GM21526 (cell line): ENCODE data around the gene ZNF804B.

Experiments used
- ATAC-seq: cut with Tn5 transposase; IDR thresholded peaks from one replicate; pipeline ENCODE4 v1.9.1; 2021; ENCODE audit warnings: moderate library complexity; ENCODE audit not compliant: unreplicated experiment, low FRiP score

Gene ZNF804B

DNA sequence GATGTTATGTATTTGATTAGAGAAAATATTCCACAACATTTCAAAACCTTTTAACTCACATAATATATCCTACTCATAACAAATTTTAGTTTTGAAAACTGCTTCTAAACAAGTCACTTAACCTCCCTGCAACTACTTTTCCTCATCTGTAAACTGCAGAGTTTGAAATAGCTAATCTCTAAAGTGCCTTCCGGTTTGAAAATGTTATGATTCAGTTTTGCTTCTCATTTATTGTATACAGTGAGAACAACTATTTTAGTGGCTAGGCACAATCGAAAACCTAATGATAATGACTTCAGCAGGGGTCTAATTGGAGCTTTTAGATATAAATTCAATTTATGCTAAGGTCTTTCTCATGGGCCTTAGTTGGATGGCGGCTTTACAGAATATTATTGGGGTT lies 66.7 kb downstream of the ZNF804B start:
- ATAC-seq = no peak

DNA sequence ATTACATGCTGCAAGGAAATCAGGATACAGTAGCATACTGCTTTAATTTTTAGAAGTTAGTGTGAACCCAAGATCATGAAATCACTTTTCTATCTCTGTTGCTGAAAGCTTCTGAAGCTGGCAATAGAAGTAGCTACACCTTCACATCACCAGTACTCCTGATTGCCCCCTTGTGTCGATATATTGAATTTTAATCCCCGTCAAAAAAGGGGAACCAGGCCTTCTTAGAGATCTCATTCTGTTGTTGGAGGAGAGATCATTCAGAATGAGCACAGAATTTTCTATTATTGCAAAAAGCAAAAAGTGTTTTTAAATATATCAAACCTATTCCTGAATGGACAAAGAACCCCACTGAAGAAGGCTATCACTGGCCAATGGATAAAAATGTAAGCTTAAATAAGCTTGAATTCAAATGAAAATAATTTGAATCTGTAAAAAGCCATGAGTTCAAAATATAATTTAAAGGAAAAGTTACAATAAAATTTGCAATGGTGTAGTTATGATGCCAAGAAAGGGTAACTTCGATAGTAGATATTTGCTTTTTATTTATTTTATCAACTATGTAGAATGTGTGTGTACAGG lies 75.7 kb downstream of the ZNF804B start:
- ATAC-seq = peak; percentile 96

DNA sequence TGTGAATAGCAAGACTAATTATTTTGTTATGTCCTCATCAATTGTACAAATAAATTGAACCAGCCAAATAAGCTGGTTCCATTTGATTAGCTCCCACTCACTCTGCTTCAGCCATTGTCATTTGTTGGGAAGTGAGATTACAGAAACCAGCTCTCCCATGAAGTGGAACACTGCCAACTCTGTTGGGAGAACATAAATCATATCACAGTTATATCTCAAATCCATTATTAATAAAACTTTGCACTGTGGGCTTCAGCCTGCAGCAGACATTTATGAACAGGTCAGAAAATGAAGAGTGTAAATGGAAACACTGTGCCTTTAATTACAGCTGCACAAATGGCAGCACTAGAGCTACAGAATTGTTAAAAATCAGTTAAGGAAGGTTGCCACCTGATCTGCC lies 82.7 kb downstream of the ZNF804B start:
- ATAC-seq = no peak

DNA sequence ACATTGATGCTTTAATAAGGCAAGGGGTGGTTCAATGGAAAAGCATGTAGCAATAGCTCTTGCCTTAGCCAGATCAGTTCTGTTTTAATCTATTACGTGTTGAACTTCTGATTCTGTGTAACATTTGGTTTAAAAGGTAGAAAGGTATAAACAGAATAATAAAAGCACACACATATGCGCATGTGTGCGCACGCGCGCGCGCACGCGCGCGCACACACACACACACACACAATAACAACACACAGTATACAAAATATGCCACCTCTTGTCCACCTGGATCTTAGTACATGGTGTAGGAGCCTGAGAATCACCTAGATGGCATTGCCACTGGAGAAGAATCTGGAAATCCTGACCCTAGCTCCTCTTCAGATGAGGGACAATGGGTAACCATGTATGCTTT lies 85.6 kb downstream of the ZNF804B start:
- no peak for ATAC-seq

DNA sequence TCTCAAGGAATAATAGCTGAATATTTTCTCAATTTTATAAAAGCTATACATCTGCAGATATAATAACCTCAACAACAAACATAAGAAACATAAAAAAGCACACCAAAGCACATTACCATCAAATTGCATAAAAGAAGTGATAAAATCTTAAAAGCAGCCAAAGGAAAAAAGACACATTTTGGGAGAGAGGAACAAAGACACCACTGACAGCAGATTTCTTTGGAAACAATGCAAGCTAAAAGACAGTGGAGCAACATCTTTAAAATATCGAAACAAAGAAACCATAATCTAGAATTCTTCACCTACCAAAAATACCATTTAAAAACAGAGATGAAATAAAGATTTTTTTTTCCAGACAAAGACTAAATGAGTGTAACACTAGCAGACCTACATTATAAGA lies 91.7 kb downstream of the ZNF804B start:
- ATAC-seq = no peak

DNA sequence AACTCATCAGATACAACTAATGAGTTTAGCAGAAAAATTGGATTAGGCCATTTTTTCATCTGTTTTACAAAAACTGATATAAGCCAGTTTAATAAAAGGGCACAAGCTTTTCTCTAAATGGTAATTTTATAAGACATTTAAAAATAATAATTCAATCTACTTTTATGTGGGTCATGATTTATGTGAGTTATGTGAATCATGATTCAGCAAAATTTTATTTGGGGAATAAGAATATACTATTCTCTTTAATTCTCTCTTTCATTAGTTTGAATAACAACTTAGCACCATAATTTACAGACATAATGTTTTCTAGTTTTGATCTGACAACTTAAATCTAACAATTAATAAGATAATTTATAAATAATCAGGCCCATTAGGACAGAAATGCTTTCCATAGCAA lies 99.8 kb downstream of the ZNF804B start:
- no peak for ATAC-seq

DNA sequence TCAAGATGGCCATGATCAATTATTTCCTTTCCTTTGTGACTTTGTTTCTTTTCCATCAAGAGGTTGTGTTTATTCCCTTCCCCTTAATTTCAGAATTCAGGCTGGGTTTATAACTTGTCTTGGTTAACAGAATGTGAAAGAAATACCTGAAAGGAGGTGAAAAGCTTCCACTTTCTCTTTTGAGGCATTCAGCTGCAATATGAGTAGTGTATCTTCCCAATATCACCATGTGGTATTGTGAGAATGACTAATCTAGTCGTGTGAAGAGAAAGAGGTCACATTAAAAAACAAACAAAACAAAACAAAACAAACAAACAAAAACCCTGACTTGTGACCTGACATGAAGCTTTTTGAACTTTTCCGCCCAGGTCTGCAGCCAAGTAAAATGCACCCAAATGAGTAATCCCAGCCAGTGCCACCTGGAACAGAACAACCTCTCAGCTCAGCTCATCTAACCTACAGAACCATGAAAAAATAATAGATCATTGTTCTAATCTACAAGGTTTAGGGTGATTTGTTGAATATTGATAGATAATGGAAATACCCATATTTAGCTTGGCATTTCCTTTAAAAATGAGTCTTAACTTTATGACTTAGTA lies 106.9 kb downstream of the ZNF804B start:
- no peak for ATAC-seq

DNA sequence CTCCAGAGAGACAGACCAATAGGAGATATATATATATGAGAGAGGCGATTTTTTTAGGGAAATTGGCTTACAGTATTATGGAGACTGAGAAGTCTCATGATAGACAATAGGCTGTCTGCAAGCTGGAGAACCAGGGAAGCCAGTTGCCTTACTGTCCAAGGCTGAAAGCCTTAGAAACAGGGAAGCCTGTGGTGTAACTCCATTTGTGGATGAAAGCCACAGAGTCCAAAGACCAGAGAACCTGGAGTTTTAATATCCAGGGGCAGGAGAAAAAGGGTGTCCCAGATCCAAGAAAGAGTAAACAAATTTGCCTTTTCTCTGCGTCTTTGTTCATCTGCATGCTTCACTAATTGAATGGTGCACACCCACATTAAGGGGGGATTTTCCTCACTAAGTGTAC lies 107.7 kb downstream of the ZNF804B start:
- no peak for ATAC-seq

DNA sequence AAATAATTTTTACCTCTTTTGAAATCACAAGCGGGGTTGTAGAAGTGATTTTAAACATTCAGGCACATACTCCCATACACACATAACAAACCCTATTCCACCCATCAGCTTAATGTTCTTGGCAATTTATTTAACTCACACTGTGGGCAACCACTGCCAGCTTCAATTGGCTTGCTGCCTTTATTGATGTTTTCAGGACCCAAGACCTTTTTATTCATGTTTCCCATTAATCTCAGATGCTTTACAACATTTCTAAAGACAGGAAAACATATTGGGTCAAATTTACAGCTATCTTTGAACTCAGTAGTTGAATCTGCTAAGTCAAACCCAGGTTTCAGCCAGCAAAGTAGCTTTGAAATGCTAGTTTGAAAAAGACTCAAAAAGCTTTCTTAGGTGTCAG lies 109.0 kb downstream of the ZNF804B start:
- no peak for ATAC-seq

DNA sequence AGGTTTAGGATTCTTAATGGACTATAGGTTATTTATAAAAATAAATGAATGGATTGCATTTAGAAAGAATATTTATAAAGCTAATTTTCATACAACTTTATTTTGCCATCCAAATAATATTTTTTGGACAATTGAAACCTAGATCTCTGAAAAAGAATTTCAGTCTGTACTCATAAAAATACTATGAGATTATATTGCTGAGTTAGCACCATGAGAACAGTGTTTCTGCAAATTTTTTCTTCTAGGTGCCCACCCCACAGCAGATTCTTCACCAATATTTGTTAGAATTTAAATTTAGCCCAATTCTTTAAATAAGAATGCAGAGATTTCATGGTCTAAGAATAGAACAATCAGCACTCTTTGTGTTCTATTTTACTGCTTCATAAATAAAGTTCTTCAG lies 121.6 kb downstream of the ZNF804B start:
- no peak for ATAC-seq

DNA sequence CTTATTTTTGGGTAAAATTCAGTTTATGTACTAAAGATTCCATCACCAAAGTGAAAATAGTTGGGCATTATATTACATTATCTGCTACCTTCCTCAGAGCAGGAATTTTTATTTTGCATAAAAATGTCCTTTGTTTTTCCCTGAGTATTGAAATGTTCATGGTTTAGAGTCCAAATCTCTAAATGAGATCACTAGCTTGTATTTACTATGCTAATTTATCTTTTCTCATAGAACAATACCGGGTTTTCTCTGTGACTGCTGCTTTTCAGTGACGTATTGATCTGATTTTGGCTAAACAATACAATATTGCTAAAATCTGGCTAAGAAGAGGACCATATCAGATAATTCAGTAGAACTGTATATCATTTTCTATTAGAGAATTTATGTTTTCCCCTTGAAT lies 125.6 kb downstream of the ZNF804B start:
- ATAC-seq = no peak

DNA sequence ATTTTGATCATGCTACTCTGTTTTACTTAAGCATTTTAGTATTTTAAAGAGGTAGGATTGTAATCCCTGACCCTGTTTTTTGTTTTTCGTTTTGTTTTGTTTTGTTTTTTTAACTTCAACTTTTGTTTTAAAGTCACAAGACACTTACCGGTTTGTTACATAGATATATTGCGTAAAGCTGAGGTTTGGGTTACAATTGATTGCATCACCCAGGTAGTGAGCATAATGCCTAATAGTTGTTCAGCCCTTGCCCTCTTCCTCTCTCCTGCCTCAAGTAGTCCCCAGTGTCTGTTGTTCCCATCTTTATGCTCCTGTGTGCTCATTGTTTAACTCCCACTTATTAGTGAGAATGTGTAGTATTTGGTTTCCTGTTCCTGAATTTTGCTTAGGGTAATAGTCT lies 129.2 kb downstream of the ZNF804B start:
- no peak for ATAC-seq

DNA sequence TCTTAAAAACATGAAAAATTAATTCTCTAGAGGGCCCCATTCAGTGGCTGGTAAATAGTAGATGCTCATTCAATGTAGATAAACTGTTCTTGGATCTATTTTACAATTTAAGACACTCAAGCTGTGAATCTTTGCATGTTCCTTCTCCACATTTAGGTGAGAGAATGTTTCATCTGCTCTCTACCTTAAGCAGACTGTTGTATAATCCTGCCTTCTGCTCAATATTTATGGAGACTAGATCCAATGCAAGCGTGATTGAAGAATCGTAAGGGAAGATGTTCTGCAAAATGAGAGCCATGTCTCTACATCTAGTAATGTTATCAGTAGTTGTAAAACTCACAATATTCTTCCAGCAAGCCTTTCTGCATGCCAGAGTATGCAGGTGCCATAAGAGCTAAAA lies 151.0 kb downstream of the ZNF804B start:
- no peak for ATAC-seq

DNA sequence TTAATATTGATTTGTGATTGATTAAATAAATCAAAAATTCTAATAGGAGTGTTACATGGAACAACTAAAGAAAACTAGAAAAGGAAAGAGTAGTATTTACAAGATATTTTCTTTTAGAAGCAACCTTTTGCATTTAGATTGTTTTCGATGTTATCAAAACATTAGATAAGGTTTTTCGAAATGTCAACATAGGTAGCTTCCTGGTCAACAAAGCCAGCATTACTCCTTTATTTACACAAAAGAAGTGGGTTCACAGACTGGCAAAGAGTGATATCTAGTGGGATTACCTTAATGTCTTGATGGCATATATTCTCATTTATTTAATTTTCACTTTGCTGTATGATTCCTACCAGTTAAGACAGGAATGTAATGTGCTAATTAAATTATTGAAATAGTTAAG lies 153.4 kb downstream of the ZNF804B start:
- ATAC-seq = no peak

DNA sequence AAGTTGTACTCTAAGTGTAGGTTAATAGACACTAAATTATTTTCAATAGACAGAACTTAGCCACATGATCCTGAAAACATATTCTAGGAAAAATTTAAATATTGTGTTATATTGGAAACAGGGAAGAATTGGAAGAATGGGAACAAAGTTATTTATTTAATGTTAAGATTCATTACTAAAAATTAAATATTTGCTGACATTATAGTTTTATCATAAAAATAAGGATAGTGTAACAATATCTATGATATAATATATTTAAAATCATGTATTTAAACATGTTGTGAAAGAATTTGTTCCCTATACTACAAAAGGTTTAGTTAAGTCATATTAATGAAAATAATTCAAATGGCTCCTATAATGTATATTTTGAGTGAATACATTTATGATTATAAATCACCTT lies 156.1 kb downstream of the ZNF804B start:
- ATAC-seq = no peak

DNA sequence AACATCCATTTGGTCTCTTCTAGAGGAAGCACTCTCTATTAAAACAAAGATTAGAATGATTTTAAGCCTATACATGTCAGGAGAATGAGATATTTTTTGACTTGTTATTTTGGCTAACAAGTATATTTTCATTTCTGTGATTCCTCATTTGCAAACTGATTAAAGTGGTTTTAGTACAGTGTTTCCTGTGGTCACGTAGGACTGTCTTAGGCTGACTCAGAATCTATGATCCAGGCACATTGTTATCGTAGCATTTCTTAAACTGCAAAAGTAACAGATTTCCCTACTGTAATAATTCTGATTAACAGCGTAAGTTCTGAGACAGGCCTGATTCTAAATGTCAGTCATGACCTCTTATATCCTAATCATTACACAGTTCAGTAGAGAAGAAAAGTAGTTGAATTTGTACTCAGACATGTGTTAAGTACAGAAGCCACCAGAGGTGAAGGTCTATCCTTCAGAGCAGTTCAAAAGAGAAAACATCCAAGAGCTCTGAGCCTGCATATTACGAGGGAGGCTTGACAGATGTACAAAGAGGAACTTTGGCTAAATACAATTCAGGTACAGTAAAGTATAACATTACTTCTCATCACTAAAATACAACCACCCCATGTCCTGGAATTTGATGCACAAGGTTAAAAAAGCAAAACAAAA lies 160.1 kb downstream of the ZNF804B start:
- ATAC-seq = no peak

DNA sequence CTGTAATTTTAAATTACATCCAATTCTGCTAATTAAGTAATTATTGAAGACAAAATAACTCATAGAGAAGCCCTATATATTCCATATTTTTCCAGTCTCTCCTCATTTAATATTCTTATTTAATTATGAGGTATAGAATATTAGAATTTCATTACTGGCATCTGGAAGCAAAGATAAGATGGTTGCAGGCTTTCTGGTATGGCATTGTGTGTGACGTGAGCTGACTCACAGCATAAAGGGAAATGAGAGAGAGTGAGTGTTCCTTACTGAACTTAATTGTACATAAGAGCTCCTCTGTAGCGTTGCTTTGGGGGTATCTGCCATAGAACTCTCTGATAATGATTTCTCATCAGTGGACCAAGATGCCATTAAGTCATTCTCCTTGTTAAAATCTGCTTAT lies 163.4 kb downstream of the ZNF804B start:
- no peak for ATAC-seq

DNA sequence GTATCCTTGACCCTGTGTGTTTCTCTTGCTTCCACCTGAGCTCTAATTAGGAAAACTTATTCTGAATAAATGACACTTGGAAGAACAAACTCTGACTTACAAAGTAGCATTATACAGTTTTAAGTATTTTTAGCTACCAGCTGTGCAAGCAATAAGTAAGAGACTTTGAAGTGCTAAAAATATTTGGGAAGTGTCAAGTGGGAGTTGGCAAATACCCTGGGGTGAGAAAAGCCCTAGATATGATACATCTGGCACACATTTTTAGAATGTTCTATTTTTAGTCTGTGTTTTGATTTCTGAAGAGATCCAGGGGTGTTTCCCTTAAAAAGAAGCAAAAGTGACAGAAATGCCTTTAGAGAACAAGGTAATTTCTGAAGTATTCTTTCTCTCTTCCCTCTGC lies 168.8 kb downstream of the ZNF804B start:
- no peak for ATAC-seq

DNA sequence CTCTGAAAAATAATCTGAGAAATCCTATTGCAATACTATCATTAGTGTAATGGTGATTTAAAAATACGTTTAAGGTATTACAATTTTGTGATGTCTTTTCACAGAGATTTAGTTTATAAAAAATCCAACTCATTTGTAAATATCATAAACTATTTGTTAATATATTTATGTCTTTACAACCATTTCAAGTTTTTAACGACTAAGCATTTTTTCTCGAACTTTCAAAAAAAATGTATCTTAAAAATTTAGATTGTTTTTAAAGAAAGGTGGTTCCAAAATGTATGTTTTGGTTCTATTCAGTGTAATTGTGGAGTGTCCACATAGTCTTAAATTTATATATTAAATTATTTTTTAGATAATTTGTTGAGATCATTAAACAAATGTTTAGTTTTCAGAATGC lies 170.2 kb downstream of the ZNF804B start:
- no peak for ATAC-seq

DNA sequence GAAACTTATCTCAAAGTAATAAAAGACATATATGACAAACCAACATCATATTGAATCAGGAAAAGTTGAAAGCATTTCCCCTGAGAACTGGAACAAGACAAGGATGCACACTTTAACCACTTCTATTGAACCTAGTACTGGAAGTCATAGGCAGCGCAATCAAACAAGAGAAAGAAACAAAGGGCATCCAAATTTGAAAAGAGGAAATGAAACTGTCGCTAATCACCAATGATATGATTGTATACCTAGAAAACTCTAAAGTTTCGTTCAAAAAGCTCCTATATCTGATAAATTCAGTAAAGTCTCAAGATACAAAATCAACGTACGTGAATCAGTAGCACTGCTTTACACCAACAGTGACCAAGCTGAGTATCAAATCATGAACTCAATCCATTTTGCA lies 173.8 kb downstream of the ZNF804B start:
- ATAC-seq = no peak

DNA sequence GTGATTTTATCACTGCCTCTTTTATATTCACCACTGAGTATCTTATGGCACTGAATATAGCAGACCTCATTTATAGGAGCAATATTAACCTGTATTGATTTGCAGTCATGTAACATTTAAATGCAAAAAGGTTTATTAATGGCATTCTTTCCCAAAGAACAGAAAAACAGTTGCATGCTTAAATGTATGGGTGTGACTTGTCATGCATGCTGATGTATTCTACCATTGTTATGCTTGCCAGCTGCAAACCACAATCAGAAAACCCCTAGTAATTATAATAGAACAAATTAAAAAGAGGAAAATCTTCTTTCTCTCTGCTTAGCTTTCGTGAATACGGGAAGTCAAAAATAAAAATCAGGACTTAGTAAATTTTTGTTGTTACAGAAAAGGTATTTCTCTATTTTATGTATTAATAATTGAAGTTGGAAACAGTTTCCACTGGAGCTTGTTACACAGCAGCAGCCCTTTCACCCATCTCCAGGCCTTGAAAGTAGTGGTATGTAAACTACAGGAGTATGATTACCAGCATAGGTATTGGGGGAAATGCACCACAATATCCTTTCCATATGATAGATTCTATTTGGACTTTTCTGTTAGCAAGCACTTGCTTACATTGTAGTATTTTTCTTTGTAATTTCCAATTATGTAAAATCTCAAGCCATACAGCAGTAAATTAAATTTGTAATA lies 183.5 kb downstream of the ZNF804B start:
- ATAC-seq = no peak

DNA sequence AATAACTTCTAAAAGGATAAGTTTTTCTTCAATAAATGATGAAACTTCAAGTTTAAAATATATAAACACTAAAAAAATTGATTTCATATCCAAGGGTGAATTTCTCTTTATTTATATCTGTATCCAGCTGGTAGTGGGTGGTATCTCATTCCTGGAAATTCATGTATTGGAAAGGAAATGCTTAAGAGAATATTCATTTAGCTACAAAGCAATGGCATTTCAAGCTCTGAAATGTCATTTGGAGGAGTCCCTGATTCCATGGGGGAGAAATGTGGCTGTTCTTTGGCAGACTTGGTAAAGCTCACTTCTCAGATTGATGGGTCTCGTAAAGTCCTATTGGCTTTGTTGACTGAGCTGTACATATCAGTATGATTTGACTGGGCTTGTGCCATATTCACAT lies 192.3 kb downstream of the ZNF804B start:
- no peak for ATAC-seq
